GM12874 (cell line): Measurements from ENCODE around the gene BCKDHA.
A peak's percentile ranks its signal among the peaks of the same experiment; 100 is the strongest.

Source experiments
- TF ChIP-seq, protein P1 (sequence below): IDR thresholded peaks from 2 replicates; pipeline ENCODE4 v1.5.1; 2011; ENCODE audit warnings: low read depth, mild to moderate bottlenecking, control low read depth, low read length, moderate library complexity; ENCODE audit not compliant: insufficient read depth

Gene BCKDHA

DNA sequence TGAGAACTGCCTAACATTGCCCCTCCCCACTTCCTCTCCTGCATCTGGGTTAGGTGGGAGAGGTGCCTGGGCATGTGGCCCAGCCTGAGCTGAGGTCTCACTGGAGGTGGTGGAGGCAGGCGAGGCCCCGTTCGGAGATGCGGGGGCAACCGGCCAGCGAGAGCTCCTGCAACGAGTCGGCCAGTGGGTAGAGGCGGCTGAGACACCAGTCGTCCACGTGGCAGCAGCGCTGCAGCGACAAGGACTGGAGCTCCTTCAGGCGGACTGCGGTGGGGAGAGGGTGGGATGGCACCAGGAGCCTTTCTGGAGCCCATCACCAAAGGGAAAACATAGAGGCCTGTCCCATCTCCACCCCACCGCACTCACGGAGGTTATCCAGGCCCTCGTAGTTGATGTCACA, 35.6 kb downstream of the BCKDHA start:
- TF ChIP-seq, protein P1, sequence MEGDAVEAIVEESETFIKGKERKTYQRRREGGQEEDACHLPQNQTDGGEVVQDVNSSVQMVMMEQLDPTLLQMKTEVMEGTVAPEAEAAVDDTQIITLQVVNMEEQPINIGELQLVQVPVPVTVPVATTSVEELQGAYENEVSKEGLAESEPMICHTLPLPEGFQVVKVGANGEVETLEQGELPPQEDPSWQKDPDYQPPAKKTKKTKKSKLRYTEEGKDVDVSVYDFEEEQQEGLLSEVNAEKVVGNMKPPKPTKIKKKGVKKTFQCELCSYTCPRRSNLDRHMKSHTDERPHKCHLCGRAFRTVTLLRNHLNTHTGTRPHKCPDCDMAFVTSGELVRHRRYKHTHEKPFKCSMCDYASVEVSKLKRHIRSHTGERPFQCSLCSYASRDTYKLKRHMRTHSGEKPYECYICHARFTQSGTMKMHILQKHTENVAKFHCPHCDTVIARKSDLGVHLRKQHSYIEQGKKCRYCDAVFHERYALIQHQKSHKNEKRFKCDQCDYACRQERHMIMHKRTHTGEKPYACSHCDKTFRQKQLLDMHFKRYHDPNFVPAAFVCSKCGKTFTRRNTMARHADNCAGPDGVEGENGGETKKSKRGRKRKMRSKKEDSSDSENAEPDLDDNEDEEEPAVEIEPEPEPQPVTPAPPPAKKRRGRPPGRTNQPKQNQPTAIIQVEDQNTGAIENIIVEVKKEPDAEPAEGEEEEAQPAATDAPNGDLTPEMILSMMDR: no peak

DNA sequence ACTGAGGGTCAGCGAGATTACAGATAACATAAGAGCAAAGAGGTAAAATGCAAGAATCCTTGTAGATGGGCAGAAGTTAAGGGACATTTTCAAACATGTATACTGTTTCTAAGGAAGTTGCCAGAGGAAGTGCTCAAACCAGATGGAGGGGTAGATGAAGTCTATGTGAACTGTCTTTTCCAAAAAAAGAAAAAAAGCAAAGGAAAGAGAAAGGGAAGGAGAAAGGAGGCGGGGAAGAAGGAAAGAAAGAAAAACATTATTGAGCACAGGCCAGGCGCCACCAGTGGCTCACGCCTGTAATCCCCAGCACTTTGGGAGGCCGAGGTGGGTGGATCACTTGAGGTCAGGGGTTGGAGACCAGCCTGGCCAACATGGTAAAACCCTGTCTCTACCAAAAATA, 36.8 kb downstream of the BCKDHA start:
- TF ChIP-seq, protein P1: no peak

DNA sequence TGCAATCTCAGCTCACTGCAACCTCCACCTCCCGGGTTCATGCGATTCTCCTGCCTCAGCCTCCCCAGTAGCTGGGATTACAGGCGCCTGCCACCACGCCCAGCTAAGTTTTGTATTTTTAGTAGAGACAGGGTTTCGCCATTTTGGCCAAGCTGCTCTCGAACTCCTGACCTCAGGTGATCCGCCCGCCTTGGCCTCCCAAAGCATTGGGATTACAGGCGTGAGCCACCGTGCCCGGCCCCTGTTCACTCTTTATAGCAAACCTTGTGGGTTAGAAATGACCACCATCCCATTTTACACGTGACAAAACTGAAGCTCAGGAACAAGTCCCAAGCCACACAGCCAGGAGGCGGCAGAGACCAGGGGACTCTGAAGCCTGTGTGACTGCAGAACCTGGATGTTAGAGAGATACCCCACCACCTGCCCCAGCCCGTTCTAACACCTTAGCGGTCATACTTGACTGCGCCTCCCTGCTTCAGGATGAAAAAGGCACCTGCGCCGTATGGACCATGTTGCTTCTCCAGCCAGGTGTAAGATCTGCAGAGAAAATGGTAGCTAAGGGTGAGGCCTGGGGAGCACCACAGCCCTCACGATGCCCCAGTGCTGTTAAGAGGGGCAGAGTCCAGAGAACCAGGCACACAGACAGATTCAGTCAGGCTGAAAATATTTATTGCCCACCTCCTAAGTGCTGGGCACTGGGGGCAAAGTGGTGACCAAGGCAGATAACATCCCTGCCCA, 38.5 kb downstream of the BCKDHA start:
- TF ChIP-seq, protein P1: no peak

DNA sequence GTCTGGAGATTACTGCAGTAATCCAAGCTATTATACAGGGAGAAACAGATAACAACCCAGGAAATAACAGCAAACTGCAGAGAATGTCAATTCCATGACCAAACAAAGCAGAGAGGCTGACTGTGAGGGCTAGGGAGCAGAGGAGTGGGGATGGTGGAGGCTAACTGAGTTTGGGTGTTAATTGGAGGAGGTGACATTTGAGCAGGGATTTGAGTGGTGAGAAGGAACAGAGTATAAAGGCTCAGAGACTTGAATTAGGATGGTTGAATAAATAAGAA, 39.0 kb downstream of the BCKDHA start:
- TF ChIP-seq, protein P1: no peak

DNA sequence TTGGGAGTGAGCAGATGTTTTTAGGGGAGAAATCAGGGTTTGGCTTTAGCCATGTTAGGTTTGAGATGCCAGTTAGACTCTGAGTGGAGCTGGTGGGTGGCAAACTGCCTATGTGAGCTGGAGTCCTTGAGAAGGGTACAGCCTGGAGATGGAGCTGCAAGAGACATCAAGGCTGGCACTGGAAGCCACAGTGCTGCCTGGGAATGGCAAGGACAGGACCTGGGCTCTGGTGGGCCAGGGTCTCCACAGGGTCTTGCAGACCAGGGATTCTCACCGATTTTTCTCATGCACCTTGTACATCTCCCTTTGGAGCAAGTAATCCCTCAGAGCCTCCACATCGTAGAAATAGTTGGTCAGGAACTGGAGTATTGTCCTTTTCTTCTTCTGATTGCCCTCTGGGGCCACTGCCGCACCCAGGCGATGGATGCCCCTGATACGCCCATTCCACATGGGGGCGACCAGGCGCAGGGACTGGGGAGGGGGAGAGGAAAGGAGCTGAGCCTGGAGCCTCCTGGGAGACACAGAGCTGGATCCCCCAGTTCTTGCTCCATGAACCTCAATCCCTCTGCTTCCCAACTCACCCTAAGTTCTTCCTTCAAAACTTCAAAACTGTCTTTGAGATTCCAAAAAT, 40.4 kb downstream of the BCKDHA start:
- TF ChIP-seq, protein P1: no peak

DNA sequence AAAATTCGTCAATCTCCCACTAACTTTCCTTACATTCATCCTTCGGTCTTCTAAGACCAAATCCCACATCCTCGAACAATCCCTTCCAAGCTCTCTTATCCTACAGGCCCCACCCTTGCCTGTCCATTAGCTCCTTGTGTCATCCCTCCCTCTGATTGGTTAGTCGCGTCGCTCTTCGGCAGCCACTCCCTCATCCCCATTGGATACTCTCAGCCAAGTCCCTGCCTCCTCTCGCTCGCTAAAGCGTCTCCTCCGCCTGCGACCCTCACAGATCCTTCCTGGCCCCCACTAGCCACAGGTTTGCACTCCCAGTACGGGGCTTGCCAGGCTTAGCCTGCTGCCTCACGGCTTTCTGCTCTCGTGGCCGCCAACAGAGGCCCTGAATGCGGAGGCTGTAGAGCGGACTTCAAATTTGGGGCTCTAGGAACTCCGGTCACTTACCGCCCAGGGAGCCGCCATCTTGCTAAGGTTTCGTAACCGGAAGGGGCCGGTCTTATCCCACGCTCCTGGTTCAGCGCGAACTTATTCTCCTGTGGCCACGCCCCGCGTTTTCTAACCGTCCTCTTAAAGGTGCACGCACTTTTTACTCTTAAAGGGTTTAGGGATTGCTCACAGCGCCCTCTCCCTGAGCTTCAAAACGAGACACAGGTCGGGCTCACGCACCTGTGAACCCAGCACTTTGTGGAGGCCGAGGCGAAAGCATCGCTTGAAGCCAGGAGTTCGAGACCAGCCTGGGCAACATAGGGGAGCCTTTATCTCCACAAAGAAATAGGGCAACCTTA, 42.0 kb downstream of the BCKDHA start, which contains the start of gene DMAC2:
Gene DMAC2 (minus strand): TSS at position 472 of the 782 bp plus-strand sequence. CDS start 13 bp downstream, at position 459.
- TF ChIP-seq, protein P1: peak; percentile 56

DNA sequence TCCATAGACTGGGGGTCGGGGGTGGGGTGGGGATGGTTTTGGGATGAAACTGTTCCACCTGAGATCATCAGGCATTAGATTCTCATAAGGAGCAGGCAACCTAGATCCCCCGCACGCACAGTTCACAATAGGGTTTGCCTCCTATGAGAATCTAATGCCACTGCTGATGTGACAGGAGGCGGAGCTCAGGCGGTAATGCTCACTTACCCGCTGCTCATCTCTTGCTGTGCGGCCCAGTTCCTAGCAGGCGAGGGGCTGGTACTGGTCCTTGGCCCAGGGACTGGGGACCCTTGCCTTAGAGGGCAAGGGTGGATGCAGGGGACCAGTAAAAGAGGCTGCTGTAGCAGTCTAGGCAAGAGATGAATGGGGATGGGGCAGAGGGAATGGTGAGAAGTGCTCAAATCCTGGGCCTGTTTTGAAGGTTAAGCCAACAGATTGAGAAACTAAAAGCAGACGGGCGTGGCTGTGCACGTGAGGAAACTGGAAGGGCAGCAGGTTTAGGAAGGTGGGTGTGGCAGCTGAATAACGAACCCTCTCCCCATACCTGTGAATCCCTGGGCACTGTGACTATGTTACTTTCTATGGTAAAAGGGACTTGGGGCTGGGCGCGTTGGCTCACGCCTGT, 43.8 kb downstream of the BCKDHA start:
- TF ChIP-seq, protein P1: no peak
